Measurements from ENCODE around the gene IL17RA.

The IL17RA gene

GRCh38 chr22:17164392-17165024, 79.7 kb downstream of the IL17RA start:
- Histone ChIP-seq H3K27me3 (ENCODE audit: insufficient read depth, low read length, poor library complexity, severe bottlenecking) (no peaks in the 10 kb centered on the region), H3K9ac (ENCODE audit: low read depth, low read length, poor library complexity, severe bottlenecking) (no peak overlapping the region), H4K20me1 (ENCODE audit: insufficient read depth, low read length, poor library complexity, severe bottlenecking) (no peaks in the 10 kb centered on the region), H3K4me2 (ENCODE audit: low read depth, low read length, poor library complexity, severe bottlenecking) (no peak overlapping the region), H3K4me1 (ENCODE audit: insufficient read depth, low read length, poor library complexity, severe bottlenecking) (no peaks in the 10 kb centered on the region), H3K4me3 (ENCODE audit: low read length, poor library complexity, severe bottlenecking) (no peak overlapping the region), H3K79me2 (ENCODE audit: insufficient read depth, low read length) (no peaks in the 10 kb centered on the region), H2AFZ (ENCODE audit: low read length) (no peak overlapping the region), H3K9me3 (ENCODE audit: insufficient read depth, low read depth, low read length) (no peaks in the 10 kb centered on the region), H3F3A (ENCODE audit: low read depth) (no peaks in the 10 kb centered on the region), H3K36me3 (ENCODE audit: insufficient read depth, low read length) (no peaks in the 10 kb centered on the region), H3K9me2 (replicated peaks; ENCODE audit: low read depth, low read length) (no peaks in the 10 kb centered on the region)
- TF ChIP-seq EZH2phosphoT487 (IDR thresholded peaks at IDR 0.05; ENCODE audit: borderline replicate concordance) (no peak), CTCF (conservative IDR thresholded peaks at IDR 0.05; ENCODE audit: low read length) (peak; percentile 37; the same call in 1 of the 2 replicates)
